Measurements from ENCODE around the gene RSRC2.

RSRC2 gene

GRCh38 chr12:122544537-122544936, 17.8 kb upstream of the RSRC2 start:
- Histone ChIP-seq H3K9me3 (ENCODE audit: control insufficient read depth, insufficient read depth, low read depth, low read length) (no peaks in the 10 kb centered on the region), H3K4me1 (ENCODE audit: control insufficient read depth, insufficient read depth, low read length) (no peaks in the 10 kb centered on the region), H3K9ac (ENCODE audit: low read length) (no peak overlapping the region), H3K36me3 (ENCODE audit: control insufficient read depth, insufficient read depth, low read length) (peaks cover 89% of the 10 kb centered on the region), H3K27me3 (ENCODE audit: control insufficient read depth, insufficient read depth, low read length) (no peaks in the 10 kb centered on the region), H3K27ac (ENCODE audit: low read depth, low read length) (no peak overlapping the region), H3K4me3 (ENCODE audit: low read depth, low read length) (no peak overlapping the region)

GRCh38 chr12:122538496-122538895, 11.8 kb upstream of the RSRC2 start:
- Histone ChIP-seq H3K4me3 (ENCODE audit: low read depth, low read length) (no peak overlapping the region), H3K36me3 (ENCODE audit: control insufficient read depth, insufficient read depth, low read length) (peaks cover 90% of the 10 kb centered on the region), H3K4me1 (ENCODE audit: control insufficient read depth, insufficient read depth, low read length) (peaks cover 3% of the 10 kb centered on the region; the same call in 1 of the 2 replicates), H3K27ac (ENCODE audit: low read depth, low read length) (no peak overlapping the region), H3K9ac (ENCODE audit: low read length) (peak overlapping the region; percentile 33), H3K9me3 (ENCODE audit: control insufficient read depth, insufficient read depth, low read depth, low read length) (no peaks in the 10 kb centered on the region), H3K27me3 (ENCODE audit: control insufficient read depth, insufficient read depth, low read length) (no peaks in the 10 kb centered on the region)

DNA sequence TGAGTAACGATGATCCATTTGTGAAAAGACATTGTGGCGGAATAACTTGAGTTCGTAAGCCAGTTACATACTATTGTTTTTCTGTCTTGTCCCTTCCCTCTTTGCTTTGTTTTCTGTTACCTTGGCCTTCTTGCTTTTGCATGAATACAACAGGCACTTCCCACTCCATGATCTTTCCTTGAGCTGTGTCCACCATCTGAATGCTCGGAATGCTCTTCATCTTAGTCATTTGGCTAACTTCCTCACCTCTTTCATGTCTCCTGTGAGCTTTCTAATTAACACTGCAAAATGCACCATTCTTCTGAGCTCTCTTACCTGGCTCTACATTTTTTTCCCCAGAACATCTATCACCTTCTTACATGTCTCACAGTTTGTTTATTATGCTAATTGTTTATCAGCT, 10.3 kb upstream of the RSRC2 start:
- peak overlapping the region; percentile 67; the same call in 1 of the 2 replicates for H3K27ac ChIP-seq (ENCODE audit: low read depth, low read length)
- no peaks in the 10 kb centered on the region for H3K9me3 ChIP-seq (ENCODE audit: control insufficient read depth, insufficient read depth, low read depth, low read length)
- no peak overlapping the region for H3K9ac ChIP-seq (ENCODE audit: low read length)
- peaks cover 91% of the 10 kb centered on the region for H3K36me3 ChIP-seq (ENCODE audit: control insufficient read depth, insufficient read depth, low read length)
- peaks cover 3% of the 10 kb centered on the region; the same call in 1 of the 2 replicates for H3K4me1 ChIP-seq (ENCODE audit: control insufficient read depth, insufficient read depth, low read length)
- no peaks in the 10 kb centered on the region for H3K27me3 ChIP-seq (ENCODE audit: control insufficient read depth, insufficient read depth, low read length)
- no peak overlapping the region for H3K4me3 ChIP-seq (ENCODE audit: low read depth, low read length)

DNA sequence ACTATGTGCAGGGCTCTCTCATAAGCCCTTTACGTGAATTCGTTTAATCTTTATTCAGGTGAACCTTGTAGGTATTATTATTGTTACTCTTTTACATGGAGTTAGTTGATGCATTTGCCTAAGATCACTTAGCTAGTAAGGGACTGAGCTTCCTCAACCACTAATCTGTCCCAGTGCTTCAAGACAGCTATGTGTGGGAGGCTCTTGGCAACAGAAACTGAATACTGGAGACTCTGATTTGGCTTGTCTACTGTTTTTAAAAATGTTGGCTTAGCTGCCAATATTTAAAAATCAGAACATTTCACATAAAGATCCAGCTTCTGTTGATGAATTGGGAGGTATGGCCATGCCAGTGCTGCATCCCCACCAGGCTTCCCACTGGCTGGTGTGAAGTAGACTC, 7.1 kb upstream of the RSRC2 start:
- Histone ChIP-seq H3K4me3 (ENCODE audit: low read depth, low read length) (no peak overlapping the region), H3K27ac (ENCODE audit: low read depth, low read length) (no peak overlapping the region), H3K9me3 (ENCODE audit: control insufficient read depth, insufficient read depth, low read depth, low read length) (no peaks in the 10 kb centered on the region), H3K27me3 (ENCODE audit: control insufficient read depth, insufficient read depth, low read length) (no peaks in the 10 kb centered on the region), H3K9ac (ENCODE audit: low read length) (no peak overlapping the region), H3K36me3 (ENCODE audit: control insufficient read depth, insufficient read depth, low read length) (peaks cover 77% of the 10 kb centered on the region), H3K4me1 (ENCODE audit: control insufficient read depth, insufficient read depth, low read length) (peaks cover 3% of the 10 kb centered on the region; the same call in 1 of the 2 replicates)

DNA sequence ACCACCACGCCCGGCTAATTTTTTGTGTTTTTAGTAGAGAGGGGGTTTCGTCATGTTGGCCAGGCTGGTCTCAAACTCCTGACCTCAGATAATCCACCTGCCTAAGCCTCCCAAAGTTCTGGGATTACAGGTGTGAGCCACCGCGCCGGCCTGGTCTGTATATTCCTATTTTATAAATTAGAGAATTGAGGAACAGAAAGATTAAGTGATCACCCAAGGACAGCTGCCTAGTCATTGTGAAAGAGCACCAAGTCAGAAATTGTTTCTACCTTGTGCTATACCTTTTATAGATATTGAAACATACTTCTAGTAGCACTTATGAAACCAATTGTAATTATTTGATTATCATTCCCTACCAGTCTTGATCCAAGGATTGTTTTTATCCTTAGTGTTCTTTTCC, 2.3 kb upstream of the RSRC2 start:
- no peaks in the 10 kb centered on the region for H3K9me3 ChIP-seq (ENCODE audit: control insufficient read depth, insufficient read depth, low read depth, low read length)
- H3K36me3 ChIP-seq (ENCODE audit: control insufficient read depth, insufficient read depth, low read length), result peaks cover 52% of the 10 kb centered on the region
- no peaks in the 10 kb centered on the region for H3K27me3 ChIP-seq (ENCODE audit: control insufficient read depth, insufficient read depth, low read length)
- no peak overlapping the region for H3K9ac ChIP-seq (ENCODE audit: low read length)
- H3K27ac ChIP-seq (ENCODE audit: low read depth, low read length), result no peak overlapping the region
- H3K4me1 ChIP-seq (ENCODE audit: control insufficient read depth, insufficient read depth, low read length), result peaks cover 6% of the 10 kb centered on the region
- no peak overlapping the region for H3K4me3 ChIP-seq (ENCODE audit: low read depth, low read length)

DNA sequence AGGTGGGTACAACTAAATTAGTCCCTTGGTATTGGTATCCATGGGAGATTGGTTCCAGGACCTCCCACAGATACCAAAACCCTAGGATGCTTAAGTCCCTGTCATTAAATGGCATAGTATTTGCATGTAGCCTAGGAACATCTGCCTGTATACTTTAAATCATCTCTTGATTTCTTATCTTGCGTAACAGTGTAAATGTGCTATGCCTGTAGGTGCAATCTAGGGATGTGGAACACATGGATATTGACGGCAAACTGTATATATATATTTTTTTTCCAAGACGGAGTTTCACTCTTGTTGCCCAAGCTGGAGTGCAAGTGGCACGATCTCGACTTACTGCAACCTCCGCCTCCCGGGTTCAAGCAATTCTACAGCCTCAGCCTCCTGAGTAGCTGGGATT, 1.8 kb upstream of the RSRC2 start:
- peak overlapping the region; percentile 79 for H3K4me3 ChIP-seq (ENCODE audit: low read depth, low read length)
- no peak overlapping the region for H3K27ac ChIP-seq (ENCODE audit: low read depth, low read length)
- H3K36me3 ChIP-seq (ENCODE audit: control insufficient read depth, insufficient read depth, low read length), result peaks cover 52% of the 10 kb centered on the region
- peaks cover 10% of the 10 kb centered on the region for H3K4me1 ChIP-seq (ENCODE audit: control insufficient read depth, insufficient read depth, low read length)
- peak overlapping the region; percentile 91 for H3K9ac ChIP-seq (ENCODE audit: low read length)
- H3K27me3 ChIP-seq (ENCODE audit: control insufficient read depth, insufficient read depth, low read length), result no peaks in the 10 kb centered on the region
- no peaks in the 10 kb centered on the region for H3K9me3 ChIP-seq (ENCODE audit: control insufficient read depth, insufficient read depth, low read depth, low read length)

GRCh38 chr12:122527478-122527944, 775 bp upstream of the RSRC2 start:
- Histone ChIP-seq H3K27me3 (ENCODE audit: control insufficient read depth, insufficient read depth, low read length) (no peaks in the 10 kb centered on the region), H3K9ac (ENCODE audit: low read length) (peak overlapping the region; percentile 91), H3K4me3 (ENCODE audit: low read depth, low read length) (peak overlapping the region; percentile 79), H3K9me3 (ENCODE audit: control insufficient read depth, insufficient read depth, low read depth, low read length) (no peaks in the 10 kb centered on the region), H3K27ac (ENCODE audit: low read depth, low read length) (peak overlapping the region; percentile 67), H3K36me3 (ENCODE audit: control insufficient read depth, insufficient read depth, low read length) (peaks cover 52% of the 10 kb centered on the region), H3K4me1 (ENCODE audit: control insufficient read depth, insufficient read depth, low read length) (peaks cover 10% of the 10 kb centered on the region)

DNA sequence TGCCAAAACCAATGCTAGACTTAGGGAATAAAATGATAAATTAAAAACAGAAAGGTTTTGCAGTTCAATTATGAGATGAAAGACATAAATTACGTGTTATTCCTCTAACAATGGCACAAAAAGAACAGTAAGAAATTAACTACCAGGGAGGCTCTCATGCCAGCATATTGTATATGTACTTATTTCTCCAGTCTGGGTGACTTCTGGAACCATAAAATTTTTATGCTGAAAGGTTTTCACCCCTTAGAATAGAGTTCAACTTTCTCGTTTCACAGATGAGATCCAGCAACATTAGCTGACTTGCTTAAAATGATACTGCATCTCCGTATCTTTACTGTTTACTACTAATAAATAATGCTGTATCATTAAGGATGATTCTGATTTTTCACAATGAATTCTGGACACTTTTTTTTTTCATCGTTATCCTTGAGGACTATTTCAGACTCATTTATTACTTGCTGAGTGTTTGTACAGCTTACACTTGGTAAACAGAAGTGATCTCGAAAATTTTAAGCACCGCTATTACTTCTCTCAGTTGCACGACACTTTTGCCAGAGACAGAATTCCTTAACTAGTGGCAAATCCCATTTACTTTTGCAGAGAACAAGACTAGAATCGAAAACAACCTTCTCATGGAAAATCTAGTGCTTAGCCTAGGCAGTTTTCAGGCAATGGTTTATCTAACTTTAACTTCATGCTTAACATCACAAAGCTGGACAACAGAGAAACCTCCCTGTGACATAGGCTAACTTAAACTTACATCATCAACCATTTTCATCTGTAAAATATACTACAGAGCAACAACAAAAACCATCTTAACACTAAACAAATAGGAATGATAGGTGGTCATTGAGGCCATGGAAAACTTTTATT, 2.7 kb downstream of the RSRC2 start:
- H3K27ac ChIP-seq (ENCODE audit: low read depth, low read length), result peak overlapping the region; percentile 51

GRCh38 chr12:122523280-122523679, 3.5 kb downstream of the RSRC2 start:
- peak overlapping the region; percentile 94; the same call in 1 of the 2 replicates for H3K4me3 ChIP-seq (ENCODE audit: low read depth, low read length)
- H3K27ac ChIP-seq (ENCODE audit: low read depth, low read length), result no peak overlapping the region
- peak overlapping the region; percentile 45 for H3K9ac ChIP-seq (ENCODE audit: low read length)
- no peaks in the 10 kb centered on the region for H3K9me3 ChIP-seq (ENCODE audit: control insufficient read depth, insufficient read depth, low read depth, low read length)
- no peaks in the 10 kb centered on the region for H3K27me3 ChIP-seq (ENCODE audit: control insufficient read depth, insufficient read depth, low read length)
- peaks cover 75% of the 10 kb centered on the region for H3K36me3 ChIP-seq (ENCODE audit: control insufficient read depth, insufficient read depth, low read length)
- peaks cover 10% of the 10 kb centered on the region for H3K4me1 ChIP-seq (ENCODE audit: control insufficient read depth, insufficient read depth, low read length)

More for the DNA sequence above, 2.7 kb downstream of the RSRC2 start:
- H3K27me3 ChIP-seq (ENCODE audit: control insufficient read depth, insufficient read depth, low read length), result no peaks in the 10 kb centered on the region
- H3K9me3 ChIP-seq (ENCODE audit: control insufficient read depth, insufficient read depth, low read depth, low read length), result no peaks in the 10 kb centered on the region
- peak overlapping the region; percentile 94 for H3K4me3 ChIP-seq (ENCODE audit: low read depth, low read length)
- H3K36me3 ChIP-seq (ENCODE audit: control insufficient read depth, insufficient read depth, low read length), result peaks cover 68% of the 10 kb centered on the region
- peak overlapping the region; percentile 51 for H3K9ac ChIP-seq (ENCODE audit: low read length)
- H3K4me1 ChIP-seq (ENCODE audit: control insufficient read depth, insufficient read depth, low read length), result peaks cover 10% of the 10 kb centered on the region

- Histone ChIP-seq H3K27ac (ENCODE audit: low read depth, low read length) (no peak overlapping the region), H3K4me3 (ENCODE audit: low read depth, low read length) (no peak overlapping the region), H3K27me3 (ENCODE audit: control insufficient read depth, insufficient read depth, low read length) (no peaks in the 10 kb centered on the region), H3K36me3 (ENCODE audit: control insufficient read depth, insufficient read depth, low read length) (peaks cover 96% of the 10 kb centered on the region), H3K9ac (ENCODE audit: low read length) (no peak overlapping the region), H3K9me3 (ENCODE audit: control insufficient read depth, insufficient read depth, low read depth, low read length) (no peaks in the 10 kb centered on the region), H3K4me1 (ENCODE audit: control insufficient read depth, insufficient read depth, low read length) (peaks cover 10% of the 10 kb centered on the region)
Measured at GRCh38 chr12:122520676-122521075, 6.1 kb downstream of the RSRC2 start.

- Histone ChIP-seq H3K27ac (ENCODE audit: low read depth, low read length) (no peak overlapping the region), H3K27me3 (ENCODE audit: control insufficient read depth, insufficient read depth, low read length) (no peaks in the 10 kb centered on the region), H3K4me1 (ENCODE audit: control insufficient read depth, insufficient read depth, low read length) (peaks cover 9% of the 10 kb centered on the region), H3K36me3 (ENCODE audit: control insufficient read depth, insufficient read depth, low read length) (peaks cover 100% of the 10 kb centered on the region), H3K9ac (ENCODE audit: low read length) (no peak overlapping the region), H3K4me3 (ENCODE audit: low read depth, low read length) (no peak overlapping the region), H3K9me3 (ENCODE audit: control insufficient read depth, insufficient read depth, low read depth, low read length) (no peaks in the 10 kb centered on the region)
Measured at GRCh38 chr12:122519418-122519817, 7.3 kb downstream of the RSRC2 start.
